ENCODE data around the gene RIMBP2.

GRCh38 chr12:130743176-130743575 is 27.1 kb upstream of the RIMBP2 start:
- no peak for TF ChIP-seq CTCF (IDR thresholded peaks at IDR 0.05; ENCODE audit: low read depth, low read length)
- no peak for TF ChIP-seq POLR2A (IDR thresholded peaks at IDR 0.05; ENCODE audit: extremely low read depth, insufficient read length)
- no peak for TF ChIP-seq MYC (IDR thresholded peaks at IDR 0.05; ENCODE audit: low read depth, low read length)
